CD14-positive monocyte (primary cell): ENCODE results near the gene PSEN2. TPM values are rescaled to one million over a fixed set of nuclear protein-coding genes. Genes with fewer than 3 reads are reported as not detected.

Experiments used
- DNase-seq, 3 donors: peaks; one replicate each; pipeline ENCODE4 v3.0.0-alpha.2; 2011 to 2022
- H2AFZ ChIP-seq: 2 replicates; pipeline ENCODE4 v1.6.0; 2012; ENCODE audit warnings: mild to moderate bottlenecking, low read depth, low read length, inconsistent platforms; ENCODE audit not compliant: insufficient read depth, poor library complexity, severe bottlenecking
- H3K27ac ChIP-seq, 2 donors: 1 replicate in 1 of 2; 2 replicates in 1 of 2; pipeline ENCODE4 v1.5.1; 2012 to 2013; ENCODE audit warnings: low read length in 2 of 2, control low read depth in 1 of 2, inconsistent platforms in 1 of 2, low read depth in 1 of 2, mild to moderate bottlenecking in 1 of 2
- H3K27me3 ChIP-seq, 2 donors: one replicate each; pipeline versions ENCODE4 v1.6.0 to v1.6.1; 2011 to 2013; ENCODE audit warnings: low read length in 2 of 2; ENCODE audit not compliant: control insufficient read depth in 2 of 2, insufficient read depth in 2 of 2
- H3K36me3 ChIP-seq, 2 donors: replicated peaks in 1 of 2; 1 replicate in 1 of 2; 2 replicates in 1 of 2; pipeline versions ENCODE4 v1.5.1 to v1.6.1; 2012 to 2013; ENCODE audit warnings: low read length in 2 of 2, control low read depth in 1 of 2, inconsistent platforms in 1 of 2, mild to moderate bottlenecking in 1 of 2; ENCODE audit not compliant: insufficient read depth in 2 of 2, control insufficient read depth in 1 of 2
- H3K4me1 ChIP-seq, 2 donors: 1 replicate in 1 of 2; 2 replicates in 1 of 2; pipeline versions ENCODE4 v1.5.1 to v1.6.1; 2012 to 2013; ENCODE audit warnings: low read length in 2 of 2, control low read depth in 1 of 2, inconsistent platforms in 1 of 2, mild to moderate bottlenecking in 1 of 2, moderate library complexity in 1 of 2; ENCODE audit not compliant: insufficient read depth in 2 of 2, control insufficient read depth in 1 of 2
- H3K4me2 ChIP-seq: replicated peaks from 2 replicates; pipeline ENCODE3; 2012; ENCODE audit warnings: low read length, moderate library complexity, mild to moderate bottlenecking; ENCODE audit not compliant: poor library complexity, severe bottlenecking; ENCODE audit errors: extremely low read depth
- H3K4me3 ChIP-seq, 3 experiments: fragments of 200-600 bp in 1 of 3; sonication (generic) in 1 of 3; replicated peaks in 1 of 3; 1 replicate in 2 of 3; 2 replicates in 1 of 3; pipeline ENCODE4 v1.5.1; 2011 to 2013; ENCODE audit warnings: low read length in 3 of 3, mild to moderate bottlenecking in 3 of 3, control low read depth in 2 of 3, low read depth in 2 of 3, inconsistent platforms in 1 of 3, moderate library complexity in 1 of 3
- H3K79me2 ChIP-seq: 2 replicates; pipeline ENCODE4 v1.6.0; 2012; ENCODE audit warnings: mild to moderate bottlenecking, control low read depth, inconsistent platforms, low read length, moderate library complexity; ENCODE audit not compliant: insufficient read depth
- H3K9ac ChIP-seq: 2 replicates; pipeline ENCODE4 v1.6.0; 2017; ENCODE audit warnings: low read length, mild to moderate bottlenecking; ENCODE audit not compliant: insufficient read depth, poor library complexity, severe bottlenecking
- H3K9me3 ChIP-seq, 2 donors: replicated peaks in 1 of 2; 1 replicate in 1 of 2; 2 replicates in 1 of 2; pipeline versions ENCODE4 v1.5.1 to v1.6.1; 2012 to 2013; ENCODE audit warnings: low read length in 2 of 2, control low read depth in 1 of 2; ENCODE audit not compliant: control insufficient read depth in 1 of 2, insufficient read depth in 1 of 2
- H4K20me1 ChIP-seq: 2 replicates; pipeline ENCODE4 v1.6.0; 2012; ENCODE audit warnings: mild to moderate bottlenecking, low read length, control low read depth, moderate library complexity; ENCODE audit not compliant: insufficient read depth
- H3K27ac Mint-ChIP-seq, 7 donors: one replicate each; pipeline ENCODE4 v1.8.0; 2020; ENCODE audit warnings: mild to moderate bottlenecking in 7 of 7, mixed read lengths in 7 of 7, moderate library complexity in 6 of 7, inconsistent platforms in 2 of 7
- H3K27me3 Mint-ChIP-seq, 3 donors: one replicate each; pipeline ENCODE4 v1.8.0; 2021 to 2022; ENCODE audit warnings: low read depth in 3 of 3, mild to moderate bottlenecking in 3 of 3, mixed read lengths in 3 of 3, moderate library complexity in 3 of 3, inconsistent platforms in 1 of 3
- H3K36me3 Mint-ChIP-seq, 2 donors: one replicate each; pipeline ENCODE4 v1.8.0; 2020; ENCODE audit warnings: mixed read lengths in 2 of 2, inconsistent platforms in 1 of 2, mild to moderate bottlenecking in 1 of 2
- H3K4me1 Mint-ChIP-seq: one replicate; pipeline ENCODE4 v1.8.0; 2020; ENCODE audit warnings: mild to moderate bottlenecking, mixed read lengths
- H3K4me3 Mint-ChIP-seq, 2 donors: one replicate each; pipeline ENCODE4 v1.8.0; 2020; ENCODE audit warnings: mild to moderate bottlenecking in 2 of 2, mixed read lengths in 2 of 2, moderate library complexity in 1 of 2
- H3K9me3 Mint-ChIP-seq, 7 donors: one replicate each; pipeline ENCODE4 v1.8.0; 2020 to 2022; ENCODE audit warnings: mixed read lengths in 7 of 7, mild to moderate bottlenecking in 6 of 7, moderate library complexity in 6 of 7, inconsistent platforms in 2 of 7
- CTCF ChIP-seq: fragments of 200-600 bp; IDR thresholded peaks from one replicate; pipeline ENCODE4 v1.8.0; 2022; ENCODE audit warnings: antibody characterized with exemption, mild to moderate bottlenecking
- WGBS: methylation state at CpG from one replicate; pipeline ENCODE4 v1.1.5; 2013; ENCODE audit warnings: missing lambda C conversion rate; ENCODE audit not compliant: insufficient coverage; 5-methylcytosine and 5-hydroxymethylcytosine counted together
- intact Hi-C, 2 donors: fragments of 100-400 bp; cut with micrococcal nuclease; formaldehyde crosslinking; loops; one replicate each; pipeline versions ENCODE4 v1.15.0 to v1.15.1; 2023
- polyA plus RNA-seq, 3 donors: library from polyadenylated mRNA; depleted of rRNA in 1 of 3; unstranded in 2 of 3; stranded (reverse) in 1 of 3; fragments of 300-500 nt in 2 of 3; fragments of >200 nt in 1 of 3; fragmentation: Illumina TruSeq in 2 of 3; gene quantifications; 1 replicate in 2 of 3; 2 replicates in 1 of 3; pipeline ENCODE4 v1.2.3, GENCODE V29; 2012 to 2021

PSEN2 gene
- polyA plus RNA-seq, 3 donors: 8.9 to 11.8 (median 11.4) TPM

- H3K27ac Mint-ChIP-seq: no peak overlapping the region
- Histone ChIP-seq H3K79me2 (no peaks in the 10 kb centered on the region), H2AFZ (no peak overlapping the region), H4K20me1 (no peaks in the 10 kb centered on the region), H3K4me1 (peaks cover 36 to 43% of the 10 kb centered on the region in 2 donors), H3K27ac (no peak overlapping the region), H3K4me3 (no peak overlapping the region), H3K27me3 (no peaks in the 10 kb centered on the region), H3K9ac (no peak overlapping the region), H3K4me2 (no peak overlapping the region), H3K9me3 (no peaks in the 10 kb centered on the region), H3K36me3 (no peaks in the 10 kb centered on the region)
- peaks cover 45% of the 10 kb centered on the region for H3K4me1 Mint-ChIP-seq
- H3K36me3 Mint-ChIP-seq: peaks cover 24 to 53% of the 10 kb centered on the region in 2 donors
- no peaks in the 10 kb centered on the region for H3K9me3 Mint-ChIP-seq
- DNase-seq: no peak
- 90% methylated on average over 2 of the region's 8 CpGs for WGBS
- no peak overlapping the region for H3K4me3 Mint-ChIP-seq
- no peak for TF ChIP-seq CTCF
- intact Hi-C loops: no loop called here
- H3K27me3 Mint-ChIP-seq: peaks cover 0 to 2% (median 0%) of the 10 kb centered on the region in 3 donors
Measured at GRCh38 chr1:226888021-226888420, 17.6 kb downstream of the PSEN2 start.

GRCh38 chr1:226888816-226889215, 18.4 kb downstream of the PSEN2 start:
- Histone ChIP-seq H4K20me1 (no peaks in the 10 kb centered on the region), H2AFZ (no peak overlapping the region), H3K36me3 (peaks cover 0 to 4% of the 10 kb centered on the region in 2 donors), H3K27me3 (no peaks in the 10 kb centered on the region), H3K79me2 (no peaks in the 10 kb centered on the region), H3K9me3 (no peaks in the 10 kb centered on the region), H3K9ac (no peak overlapping the region), H3K4me2 (no peak overlapping the region), H3K27ac (no peak overlapping the region), H3K4me3 (no peak overlapping the region), H3K4me1 (peaks cover 31 to 38% of the 10 kb centered on the region in 2 donors)
- H3K4me3 Mint-ChIP-seq: no peak overlapping the region
- H3K4me1 Mint-ChIP-seq: peaks cover 38% of the 10 kb centered on the region
- DNase-seq: no peak
- peaks cover 27 to 49% of the 10 kb centered on the region in 2 donors for H3K36me3 Mint-ChIP-seq
- no peak overlapping the region for H3K27ac Mint-ChIP-seq
- H3K9me3 Mint-ChIP-seq: no peaks in the 10 kb centered on the region
- intact Hi-C loops: no loop called here
- TF ChIP-seq CTCF: no peak
- 97% methylated on average over 7 of the region's 8 CpGs for WGBS
- H3K27me3 Mint-ChIP-seq: peaks cover 0 to 2% (median under 1%) of the 10 kb centered on the region in 3 donors
